Endothelial cell of umbilical vein (primary cell): Measurements from ENCODE around the gene PRR19. TPM values are rescaled to one million over a fixed set of nuclear protein-coding genes. Genes with fewer than 3 reads are reported as not detected.

Source experiments
- BruUV-seq: library from RNA; stranded (reverse); fragments of 400-500 nt; replicated peaks from 2 replicates; lab custom pipeline; 2021; lab: Mats Ljungman, UMichigan
- CTCF ChIA-PET: fragments of 300-600, 350-600 bp; sonication (Branson Sonifier 250); formaldehyde crosslinking; loops from one replicate; lab custom pipeline; 2021; ENCODE audit warnings: antibody characterized with exemption, inconsistent platforms; lab: Charles Lee
- POLR2A ChIA-PET: fragments of 300-600, 350-600 bp; sonication (Branson Sonifier 250); formaldehyde crosslinking; loops from one replicate; lab custom pipeline; 2021; ENCODE audit warnings: antibody characterized with exemption, inconsistent platforms; lab: Charles Lee
- DNase-seq: peaks from one replicate; pipeline ENCODE4 v3.0.0-alpha.2; 2011; ENCODE audit warnings: low read depth, low spot score
- FAIRE-seq: peaks from 2 replicates; lab custom pipeline; 2011; peaks lifted over from hg19 to GRCh38; lab: Jason Lieb, UNC
- H2AFZ ChIP-seq: 2 replicates; pipeline ENCODE4 v1.6.0; 2012; ENCODE audit warnings: low read depth, low read length, control low read depth, inconsistent platforms
- H3K27ac ChIP-seq: 2 replicates; pipeline ENCODE4 v1.5.1; 2011; ENCODE audit warnings: low read depth, mild to moderate bottlenecking, control low read depth, low read length, moderate library complexity; ENCODE audit not compliant: insufficient read depth
- H3K27me3 ChIP-seq, 2 experiments: 2 replicates each; pipeline versions ENCODE4 v1.6.0 to v1.6.1; 2011; ENCODE audit warnings: low read length in 2 of 2, mixed read lengths in 1 of 2; ENCODE audit not compliant: control insufficient read depth in 2 of 2, insufficient read depth in 2 of 2
- H3K36me3 ChIP-seq, 2 experiments: 2 replicates in 1 of 2; 3 replicates in 1 of 2; pipeline ENCODE4 v1.5.1; 2011; ENCODE audit warnings: low read length in 2 of 2, mild to moderate bottlenecking in 1 of 2, moderate library complexity in 1 of 2; ENCODE audit not compliant: control insufficient read depth in 2 of 2, insufficient read depth in 2 of 2; ENCODE audit errors: extremely low read depth in 1 of 2
- H3K4me1 ChIP-seq: 3 replicates; pipeline ENCODE4 v1.5.1; 2011; ENCODE audit warnings: mild to moderate bottlenecking, low read length; ENCODE audit not compliant: control insufficient read depth, insufficient read depth; ENCODE audit errors: extremely low read depth
- H3K4me2 ChIP-seq: 2 replicates; pipeline ENCODE4 v1.6.1; 2011; ENCODE audit warnings: low read length, control low read depth, mixed read lengths; ENCODE audit not compliant: insufficient read depth
- H3K4me3 ChIP-seq, 3 experiments: fragments of 200-600 bp in 1 of 3; sonication (generic), shearing (Covaris generic) in 1 of 3; replicated peaks in 1 of 3; 2 replicates each; pipeline ENCODE4 v1.5.1; 2011 to 2016; ENCODE audit warnings: control low read depth in 3 of 3, low read length in 3 of 3, mild to moderate bottlenecking in 2 of 3, inconsistent platforms in 1 of 3, low read depth in 1 of 3, moderate library complexity in 1 of 3; ENCODE audit not compliant: insufficient read depth in 1 of 3
- H3K79me2 ChIP-seq: 2 replicates; pipeline ENCODE4 v1.6.0; 2012; ENCODE audit warnings: low read length, inconsistent platforms; ENCODE audit not compliant: control insufficient read depth, insufficient read depth
- H3K9ac ChIP-seq: replicated peaks from 2 replicates; pipeline ENCODE3; 2011; ENCODE audit warnings: low read length, control low read depth; ENCODE audit not compliant: insufficient read depth; ENCODE audit errors: extremely low read depth
- H3K9me1 ChIP-seq: replicated peaks from 3 replicates; pipeline ENCODE4 v1.6.0; 2011; ENCODE audit warnings: mild to moderate bottlenecking, low read length; ENCODE audit not compliant: control insufficient read depth, insufficient read depth; ENCODE audit errors: extremely low read depth
- H3K9me3 ChIP-seq: replicated peaks from 2 replicates; pipeline ENCODE4 v1.5.1; 2012; ENCODE audit warnings: low read length, inconsistent platforms; ENCODE audit not compliant: control insufficient read depth, insufficient read depth
- H4K20me1 ChIP-seq: replicated peaks from 2 replicates; pipeline ENCODE3; 2011; ENCODE audit warnings: mild to moderate bottlenecking, low read length; ENCODE audit not compliant: control insufficient read depth, insufficient read depth; ENCODE audit errors: extremely low read depth
- CTCF ChIP-seq, 2 donors: IDR thresholded peaks; 1 replicate in 1 of 2; 2 replicates in 1 of 2; pipeline ENCODE4 v1.5.1; 2011; ENCODE audit warnings: low read length in 2 of 2, mild to moderate bottlenecking in 2 of 2, moderate library complexity in 2 of 2, control low read depth in 1 of 2, inconsistent platforms in 1 of 2, low read depth in 1 of 2; ENCODE audit not compliant: insufficient read depth in 1 of 2; ENCODE audit errors: extremely low read depth in 1 of 2
- EZH2 ChIP-seq: IDR thresholded peaks from 2 replicates; pipeline ENCODE4 v1.6.1; 2012; ENCODE audit warnings: borderline replicate concordance, low read depth, mild to moderate bottlenecking, moderate library complexity, low read length, inconsistent platforms; ENCODE audit not compliant: severe bottlenecking
- FOS ChIP-seq: IDR thresholded peaks from 2 replicates; pipeline ENCODE4 v1.6.1; 2011; ENCODE audit warnings: mild to moderate bottlenecking, low read length, moderate library complexity, borderline replicate concordance; ENCODE audit not compliant: insufficient read depth
- GATA2 ChIP-seq: IDR thresholded peaks from 2 replicates; pipeline ENCODE4 v1.7.0; 2011; ENCODE audit warnings: low read depth, mild to moderate bottlenecking, moderate library complexity, mixed read lengths, low read length; ENCODE audit not compliant: insufficient read length, insufficient read depth
- JUN ChIP-seq: IDR thresholded peaks from 2 replicates; pipeline ENCODE4 v1.6.1; 2011; ENCODE audit warnings: borderline replicate concordance, low read depth; ENCODE audit not compliant: insufficient read length, insufficient read depth
- MAX ChIP-seq: IDR thresholded peaks from 2 replicates; pipeline ENCODE4 v1.6.1; 2011; ENCODE audit not compliant: insufficient read depth, insufficient read length
- MYC ChIP-seq: IDR thresholded peaks from one replicate; pipeline ENCODE4 v1.6.1; 2011; ENCODE audit warnings: mild to moderate bottlenecking, low read depth, low read length
- POLR2A ChIP-seq: IDR thresholded peaks from 2 replicates; pipeline ENCODE4 v1.6.1; 2012; ENCODE audit warnings: low read depth, mild to moderate bottlenecking, control low read depth, low read length
- POLR2AphosphoS5 ChIP-seq: IDR thresholded peaks from 2 replicates; pipeline ENCODE4 v1.6.1; 2012; ENCODE audit warnings: low read depth, mild to moderate bottlenecking, control low read depth, low read length, moderate library complexity; ENCODE audit not compliant: insufficient read depth
- dilution Hi-C: fragments of 300-500 bp; cut with MboI; formaldehyde crosslinking; loops from one replicate; pipeline ENCODE4 v1.15.0; 2019; ENCODE audit warnings: low sequenced_read_pairs; ENCODE audit not compliant: extremely low pct_ligation_motif_present
- intact Hi-C: fragments of 100-400 bp; cut with micrococcal nuclease; formaldehyde crosslinking; loops from one replicate; pipeline ENCODE4 v1.10.0; 2022
- polyA plus RNA-seq, 4 experiments: library from polyadenylated mRNA; depleted of rRNA in 3 of 4; stranded (reverse) in 3 of 4; unstranded in 1 of 4; fragments of >200 nt; gene quantifications; 2 replicates each; pipeline versions ENCODE4 v1.2.1 to v1.2.3, GENCODE V29; 2011 to 2012; ENCODE audit warnings: missing spikeins in 1 of 4
- total RNA-seq: library from RNA; stranded (reverse); gene quantifications from 2 replicates; pipeline ENCODE4 v1.2.3, GENCODE V29; 2021

PRR19 gene
- total and polyA plus RNA-seq, 2 donors (not counting 3 experiments of a cell fraction or from before 2014, with no cell fraction given) = 1.0 to 1.4 TPM

- intact Hi-C loops = no loop called here
Measured at GRCh38 chr19:42345191-42345812, 43.4 kb downstream of the PRR19 start.

More at GRCh38 chr19:42345191-42345812, 43.4 kb downstream of the PRR19 start:
- H3K27me3 ChIP-seq = no peaks in the 10 kb centered on the region
- dilution Hi-C loops = no loop called here
- H3K9ac ChIP-seq = no peak overlapping the region
- no TSS peak for BruUV-seq
- ChIA-PET CTCF (no interaction called here), POLR2A (no interaction called here)
- H3K4me3 ChIP-seq = no peak overlapping the region
- H2AFZ ChIP-seq = no peak overlapping the region
- H3K4me1 ChIP-seq = no peaks in the 10 kb centered on the region
- no peak for DNase-seq
- H3K27ac ChIP-seq = no peak overlapping the region
- no peaks in the 10 kb centered on the region for H3K9me1 ChIP-seq
- FAIRE-seq = no peak
- no peak overlapping the region for H3K4me2 ChIP-seq
- peaks cover 0 to 8% of the 10 kb centered on the region in 2 experiments for H3K36me3 ChIP-seq
- no peaks in the 10 kb centered on the region for H3K79me2 ChIP-seq
- no peaks in the 10 kb centered on the region for H3K9me3 ChIP-seq
- TF ChIP-seq GATA2 (no peak), JUN (no peak), POLR2A (no peak), MAX (no peak), CTCF (IDR thresholded peaks at IDR 0.05; ENCODE audit: extremely low read depth in 1 of 2, insufficient read depth in 1 of 2, low read depth in 1 of 2, low read length in 2 of 2) (no peak), FOS (no peak), POLR2AphosphoS5 (no peak), EZH2 (no peak), MYC (no peak)
- H4K20me1 ChIP-seq = no peaks in the 10 kb centered on the region
